ENCODE measurements around the gene LTA4H.
A peak's percentile ranks its signal among the peaks of the same experiment; 100 is the strongest.

LTA4H gene

GRCh38 chr12:96035283-96036236 lies at the start of gene LTA4H (continued):
- TF ChIP-seq PRDM1 (tag by site-specific recombination; IDR thresholded peaks at IDR 0.05) (peak; percentile 51; the same call in 1 of the 2 replicates), ZSCAN16 (tag by site-specific recombination; IDR thresholded peaks at IDR 0.05) (no peak), PRDM4 (tag by site-specific recombination; IDR thresholded peaks at IDR 0.05) (peak; percentile 37; the same call in 1 of the 2 replicates), ZNF175 (tag by site-specific recombination; IDR thresholded peaks at IDR 0.05) (no peak), PRDM10 (tag by site-specific recombination; IDR thresholded peaks at IDR 0.05) (peak; percentile 96), ZNF24 (tag by site-specific recombination; IDR thresholded peaks at IDR 0.05) (peak; percentile 63; the same call in 1 of the 2 replicates), ZBTB10 (tag by site-specific recombination; IDR thresholded peaks at IDR 0.05) (peak; percentile 87), ZBTB44 (tag by site-specific recombination; IDR thresholded peaks at IDR 0.05) (peak; percentile 62; the same call in 1 of the 2 replicates), ZNF600 (tag by site-specific recombination; IDR thresholded peaks at IDR 0.05) (peak; percentile 94), ZNF398 (tag by site-specific recombination; IDR thresholded peaks at IDR 0.05) (peak; percentile 75), KLF17 (tag by site-specific recombination; IDR thresholded peaks at IDR 0.05) (peak; percentile 94), ZNF138 (tag by site-specific recombination; IDR thresholded peaks at IDR 0.05; ENCODE audit: borderline replicate concordance) (no peak), ZNF785 (tag by site-specific recombination; IDR thresholded peaks at IDR 0.05) (peak; percentile 64), ZNF121 (tag by site-specific recombination; IDR thresholded peaks at IDR 0.05) (peak; percentile 8; the same call in 1 of the 2 replicates), ZSCAN18 (tag by site-specific recombination; IDR thresholded peaks at IDR 0.05) (0 out of 2 replicates have a peak, but pooled peaks have one; percentile 76), YY1 (tag by site-specific recombination; IDR thresholded peaks at IDR 0.05) (0 out of 2 replicates have a peak, but pooled peaks have one; percentile 60), SALL2 (tag by site-specific recombination; IDR thresholded peaks at IDR 0.05; ENCODE audit: borderline replicate concordance) (peak; percentile 64; the same call in 1 of the 2 replicates), INSM2 (tag by site-specific recombination; IDR thresholded peaks at IDR 0.05) (peak; percentile 35; the same call in 1 of the 2 replicates), KLF8 (tag by site-specific recombination; IDR thresholded peaks at IDR 0.05) (peak; percentile 82), ZNF623 (tag by site-specific recombination; IDR thresholded peaks at IDR 0.05) (peak; percentile 11; the same call in 1 of the 2 replicates)

Data from HEK293 (cell line).